Activated CD8-positive, alpha-beta memory T cell treated with anti-CD3 and anti-CD28 coated beads, Interleukin-2, amount 10 ng/mL, durations not matched to agents 7 days and 5 days (primary cell): ENCODE measurements around the gene ZFP90. TPM values are rescaled to one million over a fixed set of nuclear protein-coding genes. Genes with fewer than 3 reads are reported as not detected.
"Not testable (repeated sequence)": the region's sequence is repeated elsewhere in the genome, so short reads cannot be mapped to it uniquely, and the experiment has no call there.

Source experiments
- ATAC-seq: fragments of 150-1000 bp; cut with Tn5 transposase; one replicate; pipeline ENCODE4 v1.10.0; 2021; ENCODE audit warnings: moderate library complexity
- CTCF ChIA-PET: fragments of 350-600 bp; sonication (Branson Sonifier 250); formaldehyde crosslinking; loops from one replicate; lab custom pipeline; 2021; ENCODE audit warnings: antibody characterized with exemption; lab: Charles Lee
- DNase-seq: peaks from one replicate; pipeline ENCODE4 v3.0.0-alpha.2; 2020
- H3K27ac Mint-ChIP-seq: one replicate; pipeline ENCODE4 v1.8.0; 2021; ENCODE audit warnings: mild to moderate bottlenecking, mixed read lengths
- H3K27me3 Mint-ChIP-seq: one replicate; pipeline ENCODE4 v1.8.0; 2021; ENCODE audit warnings: mixed read lengths
- H3K36me3 Mint-ChIP-seq: one replicate; pipeline ENCODE4 v1.8.0; 2021; ENCODE audit warnings: mild to moderate bottlenecking, mixed read lengths
- H3K4me1 Mint-ChIP-seq: one replicate; pipeline ENCODE4 v1.8.0; 2021; ENCODE audit warnings: mixed read lengths
- H3K4me3 Mint-ChIP-seq: one replicate; pipeline ENCODE4 v1.8.0; 2021; ENCODE audit warnings: mild to moderate bottlenecking, moderate library complexity, mixed read lengths
- H3K9me3 Mint-ChIP-seq: one replicate; pipeline ENCODE4 v1.8.0; 2022; ENCODE audit warnings: low read depth, mixed read lengths
- total RNA-seq, 2 experiments: library from RNA; stranded (reverse); gene quantifications; one replicate each; pipeline ENCODE4 v1.2.3, GENCODE V29; 2021

ZFP90 gene
- total RNA-seq, 2 experiments from 2014 or later, result 28.8 to 32.1 TPM

- CTCF ChIA-PET, result interaction anchor here (1.1 to 3.3 kb wide), 3 partner anchors 64 to 130 kb away, joined by 3 to 38 read pairs (median 3); no protein-coding TSS in a partner anchor
- Mint-ChIP-seq H3K9me3 (no peaks in the 10 kb centered on the region), H3K27me3 (peaks cover 2% of the 10 kb centered on the region), H3K36me3 (no peaks in the 10 kb centered on the region), H3K4me3 (no peak overlapping the region), H3K4me1 (peaks cover 22% of the 10 kb centered on the region), H3K27ac (no peak overlapping the region)
- ATAC-seq, result no peak
- DNase-seq, result no peak
These were observed 12.8 kb upstream of the ZFP90 start for GRCh38 chr16:68526143-68526781.

- no peaks in the 10 kb centered on the region for H3K36me3 Mint-ChIP-seq
- no peak for DNase-seq
- CTCF ChIA-PET, result interaction anchor here (1.5 to 4.0 kb wide), 4 partner anchors 12 to 131 kb away, joined by 3 to 38 read pairs (median 22); partner anchors contain the start of gene ZFP90
- H3K4me3 Mint-ChIP-seq, result no peak overlapping the region
- no peaks in the 10 kb centered on the region for H3K9me3 Mint-ChIP-seq
- H3K27me3 Mint-ChIP-seq, result no peaks in the 10 kb centered on the region
- no peak for ATAC-seq
- peaks cover 22% of the 10 kb centered on the region for H3K4me1 Mint-ChIP-seq
- H3K27ac Mint-ChIP-seq, result no peak overlapping the region
These were observed 12.3 kb upstream of the ZFP90 start for GRCh38 chr16:68526782-68527145.

GRCh38 chr16:68528233-68528632, 10.9 kb upstream of the ZFP90 start:
- H3K27me3 Mint-ChIP-seq, result no peaks in the 10 kb centered on the region
- CTCF ChIA-PET, result interaction anchor here (0.6 to 4.0 kb wide), 26 partner anchors 7 to 599 kb away, joined by 3 to 38 read pairs (median 4); partner anchors contain the start of genes SMPD3 and ZFP90
- H3K36me3 Mint-ChIP-seq, result peaks cover 8% of the 10 kb centered on the region
- ATAC-seq (peak; percentile 5), DNase-seq (no peak)
- peaks cover 4% of the 10 kb centered on the region for H3K9me3 Mint-ChIP-seq
- no peak overlapping the region for H3K4me3 Mint-ChIP-seq
- no peak overlapping the region for H3K27ac Mint-ChIP-seq
- H3K4me1 Mint-ChIP-seq, result peaks cover 22% of the 10 kb centered on the region

- Mint-ChIP-seq H3K4me1 (peaks cover 22% of the 10 kb centered on the region), H3K27me3 (no peaks in the 10 kb centered on the region), H3K4me3 (peak overlapping the region; percentile 77), H3K27ac (no peak overlapping the region), H3K9me3 (peaks cover 5% of the 10 kb centered on the region), H3K36me3 (peaks cover 14% of the 10 kb centered on the region)
- CTCF ChIA-PET, result interaction anchor here (0.6 to 4.0 kb wide), 34 partner anchors 8 to 759 kb away, joined by 3 to 38 read pairs (median 4); partner anchors contain the start of genes SMPD3, TANGO6 and ZFP90
- DNase-seq (peak; percentile 91), ATAC-seq (peak; percentile 82)
These were observed 10.3 kb upstream of the ZFP90 start for GRCh38 chr16:68528686-68529379.

- CTCF ChIA-PET, result interaction anchor here (0.6 to 4.0 kb wide), 25 partner anchors 9 to 759 kb away, joined by 3 to 38 read pairs (median 4); partner anchors contain the start of genes TANGO6 and ZFP90
- Mint-ChIP-seq H3K4me1 (peaks cover 22% of the 10 kb centered on the region), H3K27ac (peak overlapping the region; percentile 71), H3K36me3 (peaks cover 15% of the 10 kb centered on the region), H3K9me3 (peaks cover 7% of the 10 kb centered on the region), H3K27me3 (no peaks in the 10 kb centered on the region), H3K4me3 (peak overlapping the region; percentile 77)
- no peak for DNase-seq
- ATAC-seq, result peak; percentile 48
These were observed 9.5 kb upstream of the ZFP90 start for GRCh38 chr16:68529608-68529930.

GRCh38 chr16:68529931-68530701, 9.0 kb upstream of the ZFP90 start:
- H3K4me1 Mint-ChIP-seq, result peaks cover 22% of the 10 kb centered on the region
- peak overlapping the region; percentile 77 for H3K4me3 Mint-ChIP-seq
- CTCF ChIA-PET, result interaction anchor here (0.6 to 4.0 kb wide), 20 partner anchors 9 to 758 kb away, joined by 3 to 38 read pairs (median 4); partner anchors contain the start of genes CDH3, TANGO6 and ZFP90
- ATAC-seq (peak; percentile 94), DNase-seq (peak; percentile 92)
- H3K36me3 Mint-ChIP-seq, result peaks cover 19% of the 10 kb centered on the region
- peaks cover 7% of the 10 kb centered on the region for H3K9me3 Mint-ChIP-seq
- no peaks in the 10 kb centered on the region for H3K27me3 Mint-ChIP-seq
- H3K27ac Mint-ChIP-seq, result peak overlapping the region; percentile 71

GRCh38 chr16:68533937-68534336, 5.2 kb upstream of the ZFP90 start:
- CTCF ChIA-PET, result interaction anchor here (1.1 kb wide), 3 partner anchors 13 to 60 kb away, joined by 3 to 4 read pairs (median 4); no protein-coding TSS in a partner anchor
- peaks cover 26% of the 10 kb centered on the region for H3K36me3 Mint-ChIP-seq
- no peak for ATAC-seq
- DNase-seq, result no peak
- H3K27me3 Mint-ChIP-seq, result no peaks in the 10 kb centered on the region
- H3K4me3 Mint-ChIP-seq, result no peak overlapping the region
- peaks cover 7% of the 10 kb centered on the region for H3K9me3 Mint-ChIP-seq
- peaks cover 24% of the 10 kb centered on the region for H3K4me1 Mint-ChIP-seq
- no peak overlapping the region for H3K27ac Mint-ChIP-seq

- peaks cover 7% of the 10 kb centered on the region for H3K9me3 Mint-ChIP-seq
- no peak overlapping the region for H3K4me3 Mint-ChIP-seq
- CTCF ChIA-PET, result interaction anchor here (1.2 to 2.0 kb wide), 5 partner anchors 9 to 109 kb away, joined by 3 to 15 read pairs (median 4); partner anchors contain the start of gene CDH3
- H3K4me1 Mint-ChIP-seq, result peaks cover 20% of the 10 kb centered on the region
- H3K27ac Mint-ChIP-seq, result no peak overlapping the region
- DNase-seq (no peak), ATAC-seq (no peak)
- peaks cover 33% of the 10 kb centered on the region for H3K36me3 Mint-ChIP-seq
- H3K27me3 Mint-ChIP-seq, result no peaks in the 10 kb centered on the region
These were observed 3.8 kb upstream of the ZFP90 start for GRCh38 chr16:68535331-68535730.

- CTCF ChIA-PET, result interaction anchor here (0.8 to 4.2 kb wide), 6 partner anchors 11 to 565 kb away, joined by 3 to 38 read pairs (median 4); partner anchors contain the start of gene HAS3
- Mint-ChIP-seq H3K36me3 (peaks cover 55% of the 10 kb centered on the region), H3K27me3 (no peaks in the 10 kb centered on the region), H3K9me3 (peaks cover 15% of the 10 kb centered on the region), H3K27ac (peak overlapping the region; percentile 99), H3K4me1 (peaks cover 16% of the 10 kb centered on the region), H3K4me3 (peak overlapping the region; percentile 100)
- peak; percentile 48 for ATAC-seq
- DNase-seq, result peak; percentile 62
These were observed 684 bp downstream of the ZFP90 start for GRCh38 chr16:68539711-68540239.

GRCh38 chr16:68548947-68549346, 9.9 kb downstream of the ZFP90 start:
- Mint-ChIP-seq H3K4me3 (no peak overlapping the region), H3K9me3 (peaks cover 38% of the 10 kb centered on the region), H3K27me3 (no peaks in the 10 kb centered on the region), H3K4me1 (peaks cover 9% of the 10 kb centered on the region), H3K36me3 (peaks cover 84% of the 10 kb centered on the region), H3K27ac (peak overlapping the region; percentile 44)
- CTCF ChIA-PET, result no interaction called here
- ATAC-seq (peak; percentile 67), DNase-seq (peak; percentile 66)

GRCh38 chr16:68553186-68553585, 14.1 kb downstream of the ZFP90 start:
- DNase-seq, result no peak
- CTCF ChIA-PET, result no interaction called here
- H3K36me3 Mint-ChIP-seq, result peaks cover 89% of the 10 kb centered on the region
- H3K4me3 Mint-ChIP-seq, result no peak overlapping the region
- no peak for ATAC-seq
- H3K4me1 Mint-ChIP-seq, result peaks cover 8% of the 10 kb centered on the region
- H3K9me3 Mint-ChIP-seq, result peaks cover 50% of the 10 kb centered on the region
- H3K27me3 Mint-ChIP-seq, result no peaks in the 10 kb centered on the region
- H3K27ac Mint-ChIP-seq, result no peak overlapping the region

- CTCF ChIA-PET, H3K27ac Mint-ChIP-seq, H3K4me3 Mint-ChIP-seq, H3K27me3 Mint-ChIP-seq, DNase-seq, ATAC-seq, H3K4me1 Mint-ChIP-seq: not testable (repeated sequence)
- H3K36me3 Mint-ChIP-seq, result peaks cover 96% of the 10 kb centered on the region
- H3K9me3 Mint-ChIP-seq, result peaks cover 57% of the 10 kb centered on the region
These were observed 21.2 kb downstream of the ZFP90 start for GRCh38 chr16:68560341-68560740.
